ENCODE results near the gene PRDM15.

GRCh38 chr21:41871293-41872030 lies 7.7 kb downstream of the PRDM15 start:
- TF ChIP-seq POLR2A (IDR thresholded peaks at IDR 0.05) (no peak), CTCF (IDR thresholded peaks at IDR 0.05) (no peak)

All from thyroid gland (tissue), 4 donors.